ENCODE data around the gene ZNF175. TPM values are rescaled to one million over a fixed set of nuclear protein-coding genes. Genes with fewer than 3 reads are reported as not detected.
"Not testable (repeated sequence)": the region's sequence is repeated elsewhere in the genome, so short reads cannot be mapped to it uniquely, and the experiment has no call there.

Gene ZNF175
- polyA plus RNA-seq, 1 experiment, result 6.3 TPM

GRCh38 chr19:51615991-51616390 is 44.9 kb downstream of the ZNF175 start:
- H3K27me3 ChIP-seq (ENCODE audit: control insufficient read depth, insufficient read depth, low read length), result no peaks in the 10 kb centered on the region
- CTCF ChIA-PET, result interaction anchor here (1.0 kb wide), 1 partner anchor 8 kb away, joined by 5 read pairs; no protein-coding TSS in a partner anchor
- no peak for DNase-seq (ENCODE audit: low read depth)
- no peaks in the 10 kb centered on the region for H3K36me3 ChIP-seq (ENCODE audit: control insufficient read depth, insufficient read depth, low read length)
- POLR2A ChIA-PET, result no interaction called here
- no peak overlapping the region for H3K4me3 ChIP-seq (ENCODE audit: low read depth, low read length)
- no peak for TF ChIP-seq CTCF (IDR thresholded peaks at IDR 0.05; ENCODE audit: insufficient read depth, low read depth, low read length)

- CTCF ChIA-PET, result interaction anchor here (1.4 kb wide), 1 partner anchor 13 kb away, joined by 4 read pairs; no protein-coding TSS in a partner anchor
- Histone ChIP-seq H3K4me3 (ENCODE audit: low read depth, low read length) (no peak overlapping the region), H3K36me3 (ENCODE audit: control insufficient read depth, insufficient read depth, low read length) (no peaks in the 10 kb centered on the region), H3K27me3 (ENCODE audit: control insufficient read depth, insufficient read depth, low read length) (no peaks in the 10 kb centered on the region)
- no peak for DNase-seq (ENCODE audit: low read depth)
- TF ChIP-seq CTCF (IDR thresholded peaks at IDR 0.05; ENCODE audit: insufficient read depth, low read depth, low read length), result no peak
- POLR2A ChIA-PET, result no interaction called here
These were observed 50.1 kb downstream of the ZNF175 start for GRCh38 chr19:51621178-51621577.

- Histone ChIP-seq H3K4me3 (ENCODE audit: low read depth, low read length) (no peak overlapping the region), H3K27me3 (ENCODE audit: control insufficient read depth, insufficient read depth, low read length) (no peaks in the 10 kb centered on the region), H3K36me3 (ENCODE audit: control insufficient read depth, insufficient read depth, low read length) (no peaks in the 10 kb centered on the region)
- ChIA-PET POLR2A (no interaction called here), CTCF (interaction anchor here (1.0 kb wide), 1 partner anchor 30 kb away, joined by 3 read pairs; no protein-coding TSS in a partner anchor)
- no peak for DNase-seq (ENCODE audit: low read depth)
- TF ChIP-seq CTCF (IDR thresholded peaks at IDR 0.05; ENCODE audit: insufficient read depth, low read depth, low read length), result no peak
These were observed 55.6 kb downstream of the ZNF175 start for GRCh38 chr19:51626675-51627074.

- no peaks in the 10 kb centered on the region for H3K36me3 ChIP-seq (ENCODE audit: control insufficient read depth, insufficient read depth, low read length)
- no peak overlapping the region for H3K4me3 ChIP-seq (ENCODE audit: low read depth, low read length)
- ChIA-PET CTCF (no interaction called here), POLR2A (no interaction called here)
- TF ChIP-seq CTCF (IDR thresholded peaks at IDR 0.05; ENCODE audit: insufficient read depth, low read depth, low read length), result no peak
- DNase-seq (ENCODE audit: low read depth), result no peak
- no peaks in the 10 kb centered on the region for H3K27me3 ChIP-seq (ENCODE audit: control insufficient read depth, insufficient read depth, low read length)
These were observed 56.5 kb downstream of the ZNF175 start for GRCh38 chr19:51627491-51628138.

- no peak for DNase-seq (ENCODE audit: low read depth)
- no peak overlapping the region for H3K4me3 ChIP-seq (ENCODE audit: low read depth, low read length)
- ChIA-PET POLR2A (no interaction called here), CTCF (no interaction called here)
- no peaks in the 10 kb centered on the region for H3K27me3 ChIP-seq (ENCODE audit: control insufficient read depth, insufficient read depth, low read length)
- H3K36me3 ChIP-seq (ENCODE audit: control insufficient read depth, insufficient read depth, low read length), result no peaks in the 10 kb centered on the region
- TF ChIP-seq CTCF (IDR thresholded peaks at IDR 0.05; ENCODE audit: insufficient read depth, low read depth, low read length), result no peak
These were observed 57.3 kb downstream of the ZNF175 start for GRCh38 chr19:51628153-51628939.

- POLR2A ChIA-PET; DNase-seq (ENCODE audit: low read depth); H3K27me3 ChIP-seq (ENCODE audit: control insufficient read depth, insufficient read depth, low read length); H3K4me3 ChIP-seq (ENCODE audit: low read depth, low read length); H3K36me3 ChIP-seq (ENCODE audit: control insufficient read depth, insufficient read depth, low read length): not testable (repeated sequence)
- CTCF ChIA-PET, result interaction anchor here (1.5 kb wide), 1 partner anchor 30 kb away, joined by 3 read pairs; no protein-coding TSS in a partner anchor
These were observed 59.2 kb downstream of the ZNF175 start, which contains the start of gene SIGLEC5 for GRCh38 chr19:51630315-51630714. Gene SIGLEC5, minus strand, starts transcription at chr19:51630401. Its CDS starts 66 bp downstream, at chr19:51630335.

All from BJ (cell line).